KBM-7 (cell line): ENCODE measurements around the gene PSMG3.

Source experiments
- DNase-seq: peaks from one replicate; pipeline ENCODE4 v3.0.0-alpha.2; 2015
- in situ Hi-C: fragments of 300-500 bp; cut with MboI; formaldehyde crosslinking; loops from 2 replicates; pipeline ENCODE4 v1.14.3; 2020; ENCODE audit warnings: low sequenced_read_pairs, low pct_unique_long_range_greater_than_20kb, mixed read lengths

Gene PSMG3

DNA sequence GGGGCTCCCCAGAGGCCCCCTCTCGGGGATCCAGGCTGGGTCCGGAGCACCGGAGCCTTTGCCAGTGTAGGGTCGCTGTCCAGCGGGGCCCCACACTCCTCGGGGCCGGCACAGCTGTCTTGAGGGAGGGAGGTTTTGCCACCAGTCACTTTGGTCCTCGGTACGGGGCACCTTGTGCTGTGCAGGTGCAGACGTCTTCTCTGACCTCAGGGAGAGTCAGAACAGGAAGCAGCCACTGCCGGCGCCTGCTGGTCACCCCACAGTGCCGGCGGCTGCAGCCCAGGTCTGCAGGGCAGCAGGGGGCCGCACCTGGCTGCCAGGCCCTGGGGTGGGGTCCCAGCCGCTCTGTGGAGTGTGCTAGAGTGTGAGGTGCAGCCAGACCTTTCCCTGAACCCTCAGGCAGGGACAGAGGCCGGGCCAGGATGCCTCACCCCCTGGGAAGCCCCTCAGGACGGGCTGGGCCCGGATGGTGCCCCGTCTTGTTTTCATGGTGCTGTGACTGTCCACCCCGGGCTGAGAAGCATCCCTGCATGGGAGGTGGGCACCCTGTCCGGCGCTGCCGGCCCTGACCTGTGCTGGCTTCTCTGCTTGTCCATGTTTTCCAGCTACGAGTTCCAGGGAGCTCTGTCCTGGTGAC is 31.2 kb downstream of the PSMG3 start:
- in situ Hi-C loops: no loop called here
- DNase-seq: no peak

DNA sequence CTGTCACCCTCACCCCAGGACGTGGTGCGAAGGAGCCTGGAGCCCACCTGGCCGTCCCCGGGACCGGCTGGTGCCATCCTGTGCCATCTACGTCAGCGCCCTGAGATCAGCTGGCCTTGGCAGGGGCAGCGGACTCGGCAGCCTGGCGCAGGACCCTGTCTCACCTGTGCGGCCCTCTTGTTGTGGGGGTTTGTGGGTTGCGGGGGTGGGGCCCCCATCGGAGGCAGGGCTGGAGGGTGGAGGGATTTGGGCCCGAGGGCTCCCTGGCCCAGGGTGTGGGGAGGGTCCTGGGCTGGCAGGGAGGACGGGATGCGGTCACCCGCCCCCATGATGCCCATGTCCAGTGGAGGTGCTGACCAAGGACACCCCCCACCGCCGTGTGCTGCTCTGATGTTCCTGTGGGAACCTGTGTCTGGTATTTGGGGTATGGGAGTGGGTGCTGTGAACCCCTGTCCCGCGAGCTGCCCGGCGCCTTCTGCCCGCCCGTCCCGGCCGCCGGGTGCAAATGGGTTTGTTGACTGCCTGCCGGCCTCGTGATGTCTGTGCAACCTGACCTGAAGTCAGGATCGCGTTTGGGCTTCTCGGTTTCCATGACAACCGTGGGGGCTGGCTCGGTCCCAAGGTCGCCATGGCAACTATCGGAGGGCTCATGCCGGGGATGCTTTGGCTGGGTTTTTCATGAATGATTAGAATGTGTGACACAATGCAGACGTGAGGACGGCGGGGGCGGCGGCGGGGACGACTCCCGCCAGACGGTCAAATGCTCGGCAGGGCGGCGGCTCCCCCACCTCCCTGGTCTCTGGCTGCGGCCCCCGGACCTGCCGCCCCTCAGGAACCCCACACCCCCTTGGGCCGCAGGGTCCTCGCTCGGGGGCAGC is 32.1 kb downstream of the PSMG3 start:
- in situ Hi-C loops: no loop called here
- no peak for DNase-seq

DNA sequence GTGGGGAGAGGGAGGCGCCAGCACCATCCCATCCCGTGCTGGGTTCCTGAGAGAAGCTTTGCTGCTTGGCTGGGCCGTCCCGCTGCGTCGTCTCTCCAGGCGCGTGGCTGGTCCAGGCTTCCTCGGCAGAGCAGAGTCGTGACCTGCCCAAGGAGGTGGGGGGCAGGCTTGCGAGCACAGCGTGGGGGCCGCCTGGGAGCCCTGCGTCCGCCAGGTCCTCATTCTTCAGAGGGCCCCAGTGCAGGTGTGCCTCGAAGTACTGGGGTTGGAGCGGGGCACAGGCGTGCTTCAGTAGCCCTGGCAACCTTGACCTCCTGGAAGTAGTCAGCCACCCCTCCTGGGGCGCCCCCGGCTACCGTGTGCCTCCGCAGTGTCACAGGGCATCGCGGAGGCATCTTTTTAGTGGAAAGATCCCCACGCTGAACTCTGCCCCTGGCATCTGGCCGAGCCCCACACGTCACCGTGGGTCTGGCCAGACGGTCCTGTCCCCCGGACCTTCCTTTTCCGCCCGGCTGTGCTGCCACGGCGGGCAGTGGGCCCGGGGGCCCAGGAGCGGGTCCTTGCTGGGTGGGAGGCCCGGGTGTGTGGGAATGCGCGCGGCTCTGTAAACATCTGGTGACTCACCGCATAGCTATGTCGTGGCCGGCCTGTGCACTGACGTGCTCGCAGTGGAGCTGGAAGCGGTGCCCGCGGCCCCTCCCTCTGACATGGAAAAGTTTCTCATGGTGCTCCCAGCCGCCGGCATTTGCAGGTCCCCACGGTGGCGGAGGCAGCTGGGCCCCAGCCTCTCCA is 32.9 kb downstream of the PSMG3 start:
- in situ Hi-C loops: no loop called here
- no peak for DNase-seq

DNA sequence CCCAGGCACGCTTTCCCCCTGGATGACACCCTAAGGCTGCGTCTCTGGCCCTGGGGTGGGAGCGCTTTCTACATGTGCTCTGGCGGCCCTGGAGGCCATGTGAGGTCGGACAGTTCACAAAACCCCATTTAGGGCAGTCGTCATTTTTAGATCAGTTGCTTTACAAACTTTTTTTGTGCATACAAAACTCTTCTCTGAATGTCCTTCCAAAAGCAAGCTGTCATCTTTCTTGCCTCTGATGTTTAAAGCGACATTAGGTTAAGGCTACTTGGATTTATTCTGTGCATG is 33.4 kb downstream of the PSMG3 start:
- in situ Hi-C loops: no loop called here
- DNase-seq: no peak

DNA sequence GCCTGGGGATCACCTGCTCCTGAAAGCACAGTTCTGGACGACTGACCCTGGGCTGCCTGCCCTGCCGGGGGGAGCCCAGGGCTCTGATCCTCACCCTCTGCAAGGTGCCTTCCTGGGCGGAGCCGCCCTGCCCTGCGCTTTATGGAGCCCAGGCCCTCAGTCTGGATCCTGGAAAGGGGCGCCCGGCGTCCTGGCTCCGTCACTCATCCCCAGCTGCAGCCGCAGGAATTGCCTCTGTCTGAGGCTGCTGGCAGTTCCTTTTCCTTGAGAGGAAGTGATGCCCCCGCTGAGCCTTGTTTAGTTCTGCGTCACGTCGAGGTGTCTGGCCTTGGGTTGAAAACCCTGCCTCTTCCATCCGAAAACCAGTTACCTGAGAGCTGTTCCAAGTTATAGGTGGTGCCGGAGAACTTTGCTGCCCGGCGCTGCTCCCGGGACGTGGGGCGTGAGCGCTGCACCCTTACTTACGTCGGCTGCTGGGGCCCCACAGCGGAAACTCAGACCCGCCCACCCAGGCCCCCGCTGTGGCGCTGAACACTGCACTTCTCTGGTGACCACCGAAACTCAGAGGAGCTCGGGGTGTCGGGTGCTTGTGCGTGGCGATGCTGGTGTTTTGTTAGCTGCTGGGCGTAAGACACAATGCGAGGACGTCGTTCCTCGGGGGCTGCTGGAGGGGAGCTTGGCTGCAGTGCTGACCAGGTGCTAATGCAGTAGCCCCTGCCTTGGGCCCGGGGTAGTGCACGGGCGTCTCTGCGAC is 34.0 kb downstream of the PSMG3 start:
- in situ Hi-C loops: no loop called here

DNA sequence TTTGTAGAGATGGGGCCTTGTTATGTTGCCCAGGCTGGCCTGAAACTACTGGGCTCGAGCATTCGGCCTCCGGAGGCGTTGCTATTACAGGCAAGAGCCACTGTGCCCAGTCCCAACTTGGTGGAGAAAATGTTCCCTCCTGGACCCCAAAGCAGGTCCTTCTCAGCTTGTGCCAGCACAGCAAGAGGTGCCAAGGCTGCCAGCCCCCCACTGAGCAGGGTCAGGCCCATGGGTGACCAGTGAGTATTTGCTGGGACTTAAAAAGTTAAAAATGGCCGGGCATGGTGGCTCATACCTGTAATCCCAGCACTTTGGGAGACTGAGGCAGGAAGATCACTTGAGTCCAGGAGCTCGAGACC is 34.8 kb downstream of the PSMG3 start:
- in situ Hi-C loops: no loop called here
- DNase-seq: no peak

More for the DNA sequence above, 34.0 kb downstream of the PSMG3 start:
- DNase-seq: no peak

DNA sequence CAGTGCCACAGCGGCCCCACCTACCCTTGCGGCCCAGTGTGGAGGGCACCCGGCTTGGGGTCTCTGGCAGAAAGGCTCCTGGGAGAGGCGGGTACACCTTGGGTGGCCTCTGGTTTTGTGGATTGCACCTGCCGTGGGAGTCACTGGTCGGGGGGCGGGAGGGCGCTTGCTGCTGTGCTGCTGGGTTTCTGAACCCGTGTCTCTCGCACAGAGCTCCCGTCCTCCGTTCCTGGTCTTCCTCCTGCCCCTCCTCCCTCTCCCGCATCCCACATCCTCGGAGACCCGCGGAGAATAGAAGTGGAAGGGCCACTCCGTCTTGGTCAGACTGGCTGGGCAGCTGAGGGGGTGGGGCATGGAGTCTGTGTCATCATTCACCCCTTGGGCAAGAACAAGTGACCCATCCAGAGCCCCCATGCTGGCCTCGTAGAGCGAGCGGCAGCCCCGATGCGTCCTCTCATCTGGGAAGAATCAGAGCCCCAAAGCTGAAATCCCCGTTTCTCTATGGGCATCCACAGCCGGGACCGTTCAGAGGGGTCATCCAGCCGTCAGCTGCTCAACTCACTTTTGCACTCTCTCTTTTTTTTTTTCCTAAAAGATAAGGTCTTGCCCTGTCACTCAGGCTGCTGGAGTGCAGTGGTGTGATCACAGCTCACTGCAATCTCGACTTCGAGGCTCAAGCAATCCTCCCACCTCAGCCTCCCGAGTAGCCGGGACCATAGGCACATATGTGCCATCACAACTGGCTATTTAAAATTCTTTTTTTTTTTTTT is 35.3 kb downstream of the PSMG3 start:
- in situ Hi-C loops: no loop called here
- no peak for DNase-seq

DNA sequence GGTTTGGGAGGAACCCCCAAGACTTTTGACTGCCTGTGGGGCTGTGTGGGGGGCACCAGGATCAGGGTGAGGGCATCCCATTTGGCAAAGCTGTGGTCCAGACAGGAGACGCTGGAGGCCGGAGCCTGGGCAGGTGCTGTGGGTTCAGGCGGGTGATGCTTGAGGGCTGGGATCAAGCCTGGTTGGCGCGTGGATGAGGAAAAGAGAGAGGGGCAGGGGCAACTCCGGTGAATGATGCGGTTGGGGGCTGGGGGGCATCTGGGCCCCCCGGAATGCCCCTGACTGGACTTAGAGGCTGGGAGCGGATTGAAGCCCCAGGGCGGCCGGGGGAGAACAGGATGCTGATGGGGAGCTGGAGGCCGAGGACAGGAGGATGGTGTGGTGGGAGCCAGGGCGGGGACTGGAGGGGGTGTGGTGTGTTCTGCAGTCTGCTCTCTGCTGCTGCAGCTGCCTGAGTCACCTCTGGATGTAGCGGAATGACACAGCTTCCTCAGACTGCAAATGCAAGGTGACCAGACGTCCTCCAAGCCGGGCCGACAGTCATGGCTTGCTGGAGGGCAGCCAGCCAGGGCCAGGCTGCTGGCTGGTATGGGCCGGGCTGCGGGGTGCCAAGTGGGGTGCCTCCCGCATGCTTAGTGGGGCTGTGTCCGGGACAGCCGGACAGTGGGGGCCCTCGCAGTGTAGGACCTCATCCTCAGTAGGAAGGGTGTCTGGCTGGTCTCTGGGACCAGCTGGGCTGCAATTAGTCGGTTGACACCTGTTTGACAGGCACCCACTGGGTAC is 36.1 kb downstream of the PSMG3 start:
- no peak for DNase-seq
- in situ Hi-C loops: no loop called here

DNA sequence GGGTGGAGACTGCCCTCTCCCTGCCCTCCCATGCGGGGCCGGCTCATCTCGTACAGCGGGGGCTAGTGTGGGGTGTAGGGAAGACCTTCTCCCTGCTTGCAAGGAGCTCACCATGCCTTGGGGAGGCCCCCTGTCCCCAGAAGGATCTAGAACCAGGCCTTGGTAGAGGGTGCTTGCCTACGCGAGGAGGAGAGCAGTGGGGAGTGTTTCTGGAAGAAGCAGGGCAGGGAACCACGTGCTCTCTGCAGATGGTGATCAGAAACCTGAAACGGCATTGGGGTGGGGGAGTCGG is 36.6 kb downstream of the PSMG3 start:
- in situ Hi-C loops: no loop called here

DNA sequence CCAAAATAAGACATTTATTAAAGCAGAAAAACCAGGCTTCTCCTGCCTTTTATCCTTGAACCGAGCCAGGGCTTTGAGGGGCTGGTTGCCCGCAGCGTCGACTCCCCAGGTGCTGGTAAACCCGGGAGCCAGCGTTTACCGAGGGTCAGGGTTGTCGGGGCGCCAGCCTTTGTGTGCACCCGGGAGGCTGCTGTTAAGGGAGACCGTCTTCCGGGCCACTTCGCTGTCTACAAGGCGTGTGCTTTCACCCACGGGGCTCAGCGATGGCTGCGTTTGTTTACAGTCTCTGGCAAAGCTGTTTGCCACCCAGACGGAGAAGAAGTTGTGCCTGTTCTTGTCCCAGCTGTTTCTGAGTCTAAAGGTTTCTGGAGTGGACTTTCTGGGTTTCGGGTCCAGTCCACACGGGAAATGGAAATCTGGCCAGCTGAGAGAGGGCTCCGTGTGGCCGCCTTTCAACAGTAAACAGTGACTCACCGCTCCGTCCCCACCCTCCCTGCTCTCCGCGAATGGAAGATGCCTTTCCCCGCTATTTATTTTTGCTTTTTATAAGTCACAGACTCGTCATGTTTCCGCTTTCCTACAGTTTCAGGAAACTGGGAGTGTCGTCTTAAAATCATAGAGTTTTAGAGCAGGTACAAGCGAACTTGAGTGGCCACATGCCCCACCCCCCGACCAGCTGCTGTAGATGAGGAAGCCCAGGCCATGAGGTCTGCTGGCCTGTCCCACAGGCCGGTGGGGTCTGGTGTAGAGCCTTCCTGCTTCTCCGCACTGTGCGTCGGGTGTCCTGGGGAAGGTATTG is 37.2 kb downstream of the PSMG3 start:
- peak; percentile 96 for DNase-seq

More for the DNA sequence above, 36.6 kb downstream of the PSMG3 start:
- DNase-seq: no peak

DNA sequence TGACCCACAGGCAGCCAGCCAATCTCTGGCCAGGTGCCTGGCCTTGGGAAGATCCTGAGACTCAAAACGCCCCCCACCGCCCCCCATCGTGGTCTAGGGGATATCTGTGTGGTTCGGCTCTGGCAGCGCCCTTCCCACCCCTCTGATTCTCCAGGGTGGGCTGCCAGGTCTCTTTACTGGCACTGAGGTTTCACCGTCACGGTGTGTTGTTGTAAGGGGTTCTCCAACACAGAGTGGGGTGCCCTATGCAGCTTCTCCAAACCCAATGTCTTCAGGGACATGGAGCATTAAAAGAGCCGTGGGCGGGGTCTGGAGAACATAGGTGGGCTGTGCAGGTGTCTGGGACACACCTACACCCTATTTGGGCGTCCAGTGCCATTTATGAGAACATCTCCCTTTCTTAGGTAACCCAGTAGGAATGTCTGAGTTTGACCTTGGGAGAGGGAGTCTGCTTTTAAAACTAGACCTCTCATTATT is 37.8 kb downstream of the PSMG3 start:
- in situ Hi-C loops: no loop called here
- DNase-seq: no peak

More for the DNA sequence above, 37.2 kb downstream of the PSMG3 start:
- in situ Hi-C loops: no loop called here

DNA sequence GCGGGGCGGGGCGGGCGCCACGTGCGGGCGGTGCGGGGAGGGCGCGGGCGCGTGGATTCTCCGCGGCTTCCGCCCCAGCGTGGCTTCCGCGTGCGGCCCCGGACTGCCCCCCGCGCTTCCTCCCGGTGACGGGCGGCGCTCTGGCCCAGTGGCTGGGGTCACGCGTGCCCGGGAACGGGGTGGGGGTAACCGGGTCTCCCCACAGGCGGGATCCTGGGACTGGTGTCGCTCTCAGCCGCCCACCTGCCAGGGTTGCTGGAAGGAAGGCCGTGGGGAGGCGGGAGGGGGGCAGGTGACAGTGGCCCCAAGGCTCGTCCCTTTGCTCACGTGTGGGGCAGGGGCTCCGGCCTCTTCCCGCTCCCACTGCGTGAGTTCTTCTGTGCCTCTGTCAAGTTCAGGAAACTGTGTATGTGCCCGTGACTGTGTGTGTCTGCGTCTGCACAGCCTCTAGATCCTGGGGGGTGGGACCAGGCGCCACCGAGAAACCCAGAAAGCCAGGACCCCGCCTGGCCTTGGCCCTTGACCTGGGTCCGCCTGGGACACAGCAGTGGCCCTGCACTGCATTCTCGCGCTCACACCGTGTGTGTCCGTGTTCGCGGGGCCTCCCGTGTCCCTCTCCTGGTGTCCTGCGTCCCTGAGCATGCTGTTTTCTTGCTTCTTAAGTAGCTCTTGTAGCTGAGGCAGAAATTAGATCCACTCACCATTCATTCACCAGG is 38.4 kb downstream of the PSMG3 start:
- DNase-seq: no peak
- in situ Hi-C loops: no loop called here

DNA sequence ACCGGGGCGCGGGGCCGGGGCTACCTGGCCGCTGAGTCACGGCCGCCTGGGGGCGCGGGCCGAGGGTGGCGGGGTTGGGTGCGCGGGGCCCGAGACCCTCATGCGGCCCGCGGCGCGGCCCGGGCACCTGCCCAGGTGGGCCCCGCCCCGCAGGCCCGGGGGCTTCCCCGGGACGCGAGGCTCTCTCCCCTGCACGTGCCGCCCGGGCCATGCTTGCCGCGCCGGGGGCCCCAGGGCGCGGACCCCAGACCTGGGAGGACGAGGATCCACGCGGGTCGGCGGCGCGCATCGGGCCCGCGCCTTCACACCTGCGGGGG is 38.9 kb downstream of the PSMG3 start:
- in situ Hi-C loops: no loop called here
- no peak for DNase-seq

DNA sequence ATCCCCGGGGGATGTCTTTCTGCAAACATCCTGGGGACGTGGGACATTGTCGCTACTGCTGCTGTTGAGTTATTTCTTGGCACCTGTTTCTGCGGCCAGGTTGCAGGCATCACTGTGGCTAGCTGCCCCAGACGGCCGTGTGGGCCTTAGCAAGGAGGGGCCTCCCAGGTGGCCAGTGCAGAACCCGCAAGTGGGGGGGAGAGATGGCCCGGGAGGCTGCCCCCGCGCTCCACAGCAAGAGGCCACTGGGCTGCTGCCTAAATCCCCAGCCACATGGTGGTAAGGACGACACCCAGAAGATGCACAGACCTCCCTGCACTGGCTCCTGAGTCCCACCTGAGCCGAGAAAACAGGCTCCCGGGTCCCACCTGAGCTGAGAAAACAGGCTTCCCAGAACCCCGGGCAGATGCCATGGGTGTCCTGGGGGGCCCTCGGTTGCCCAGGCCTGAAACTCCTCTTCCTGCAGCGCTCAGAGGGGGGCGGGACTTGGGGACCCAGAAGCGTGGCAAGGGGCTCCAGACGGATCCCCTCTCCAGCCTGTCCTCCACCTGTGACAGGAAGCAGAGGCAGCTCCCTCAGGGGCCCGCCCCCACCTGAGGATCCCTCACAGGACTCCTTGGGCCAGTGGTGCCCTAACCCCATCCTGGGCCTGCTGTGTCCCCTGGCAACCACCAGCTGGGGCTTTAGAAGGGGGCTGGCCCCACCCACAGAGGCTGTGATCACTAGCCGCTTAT is 40.3 kb downstream of the PSMG3 start:
- no peak for DNase-seq
- in situ Hi-C loops: no loop called here

DNA sequence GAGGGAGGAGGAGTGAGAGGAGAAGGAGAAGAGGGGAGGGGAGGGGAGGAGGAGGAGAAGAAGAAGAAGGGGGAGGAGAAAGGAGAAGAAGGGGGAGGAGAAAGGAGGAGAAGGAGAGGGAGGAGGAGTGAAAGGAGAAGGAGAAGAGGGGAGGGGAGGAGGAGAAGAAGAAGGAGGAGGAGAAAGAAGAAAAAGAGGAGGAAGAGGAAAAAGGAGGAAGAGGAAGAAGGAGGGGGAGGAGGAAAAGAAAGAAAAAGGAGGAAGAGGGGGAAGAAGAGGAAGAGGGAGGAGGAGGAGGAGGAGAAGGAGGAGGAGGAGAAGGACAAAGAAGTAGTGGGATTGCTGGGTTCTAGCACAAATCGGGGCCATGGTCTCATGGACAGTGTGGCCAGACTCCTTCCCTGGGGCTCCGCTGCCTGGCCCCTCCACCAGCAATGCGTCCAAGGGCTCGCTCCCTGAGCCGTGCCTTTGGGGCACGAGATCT is 43.5 kb downstream of the PSMG3 start:
- peak; percentile 37 for DNase-seq
- in situ Hi-C loops: no loop called here

DNA sequence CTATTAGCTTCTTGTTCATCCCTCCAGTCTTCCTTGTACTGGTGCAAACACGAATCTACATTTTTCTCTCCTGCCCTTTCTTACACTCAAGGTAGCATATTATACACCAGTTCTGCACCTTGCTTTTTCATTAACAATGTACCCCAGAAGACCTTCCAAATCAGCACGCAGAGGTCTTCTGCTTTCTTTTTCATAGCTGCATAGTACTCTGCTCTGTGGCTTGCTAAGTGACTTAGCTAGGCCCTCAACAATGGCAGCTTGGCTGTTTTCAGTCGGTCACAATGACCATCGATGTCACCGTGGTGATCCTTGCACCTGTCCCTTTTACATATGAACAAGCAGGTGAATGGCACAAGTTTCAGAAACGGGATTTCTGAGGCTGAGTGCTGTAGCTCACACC is 44.4 kb downstream of the PSMG3 start:
- in situ Hi-C loops: no loop called here
- DNase-seq: no peak
